ENCODE data around the gene EMP1. TPM values are rescaled to one million over a fixed set of nuclear protein-coding genes. Genes with fewer than 3 reads are reported as not detected.
"Not testable (repeated sequence)": the region's sequence is repeated elsewhere in the genome, so short reads cannot be mapped to it uniquely, and the experiment has no call there.

Gene EMP1
- total and polyA plus RNA-seq, 2 of the 13 experiments (the other 11 are each of a cell fraction or from before 2014, with no cell fraction given) = 0.13 to 0.61 TPM

GRCh38 chr12:13258717-13259119, 62.2 kb downstream of the EMP1 start:
- no TSS peak for BruUV-seq (replicated peaks)
- in situ Hi-C loops (cut with HindIII; ENCODE audit: extremely low pct_ligation_motif_present, low pct_unique_long_range_greater_than_20kb) = no loop called here

GRCh38 chr12:13259625-13260024, 63.1 kb downstream of the EMP1 start:
- H3K4me1 ChIP-seq (ENCODE audit: insufficient read depth, low read length); H3K4me2 ChIP-seq (ENCODE audit: low read depth, low read length); H3K4me3 ChIP-seq (replicated peaks in 1 of 3; ENCODE audit: insufficient read depth in 1 of 3, low read depth in 2 of 3, low read length in 3 of 3); CTCF ChIA-PET (ENCODE audit: low intra/inter-chr PET ratio, low total read pairs); H3K27ac ChIP-seq (ENCODE audit: extremely low read length, insufficient read depth, low read length); DNase-seq (ENCODE audit: low spot score); H2AFZ ChIP-seq (ENCODE audit: low read length); H3K79me2 ChIP-seq (ENCODE audit: insufficient read depth, low read length); H3K9me3 ChIP-seq (ENCODE audit: low read length); BruUV-seq (replicated peaks); in situ Hi-C loops (cut with HindIII; ENCODE audit: extremely low pct_ligation_motif_present, low pct_unique_long_range_greater_than_20kb); H3K36me3 ChIP-seq (replicated peaks in 1 of 2; ENCODE audit: control insufficient read depth in 1 of 2, insufficient read depth in 2 of 2, low read length in 2 of 2); ATAC-seq; POLR2A ChIA-PET; H3K27me3 ChIP-seq (ENCODE audit: control insufficient read depth in 1 of 2, insufficient read depth in 2 of 2, low read length in 2 of 2); H3K9ac ChIP-seq (ENCODE audit: insufficient read depth, low read depth, low read length); H4K20me1 ChIP-seq (ENCODE audit: insufficient read depth, low read length); FAIRE-seq: not testable (repeated sequence)
- WGBS (ENCODE audit: low lambda C conversion rate) = 50% methylated on average over 7 of the region's 7 CpGs
- intact Hi-C loops (cut with micrococcal nuclease; ENCODE audit: unreplicated experiment) = loop anchor here (5.0 kb wide), 1 partner anchor 683 kb away; no protein-coding TSS in a partner anchor

More at GRCh38 chr12:13258717-13259119, 62.2 kb downstream of the EMP1 start:
- no peaks in the 10 kb centered on the region for H3K79me2 ChIP-seq (ENCODE audit: insufficient read depth, low read length)
- no peak for FAIRE-seq
- H3K27me3 ChIP-seq (ENCODE audit: control insufficient read depth in 1 of 2, insufficient read depth in 2 of 2, low read length in 2 of 2) = no peaks in the 10 kb centered on the region; a peak in 1 of 5 replicates
- H2AFZ ChIP-seq (ENCODE audit: low read length) = no peak overlapping the region
- H3K9me3 ChIP-seq (ENCODE audit: low read length) = no peaks in the 10 kb centered on the region
- 0% methylated on average over 2 of the region's 3 CpGs for WGBS (ENCODE audit: low lambda C conversion rate)
- no peaks in the 10 kb centered on the region for H3K36me3 ChIP-seq (replicated peaks in 1 of 2; ENCODE audit: control insufficient read depth in 1 of 2, insufficient read depth in 2 of 2, low read length in 2 of 2)
- TF ChIP-seq ZNF274 (CRISPR knock-in tag; IDR thresholded peaks at IDR 0.05) (no peak), ZBTB20 (CRISPR knock-in tag; IDR thresholded peaks at IDR 0.05; ENCODE audit: borderline replicate concordance, low read depth) (no peak), ZNF782 (CRISPR knock-in tag; IDR thresholded peaks at IDR 0.05; ENCODE audit: borderline replicate concordance) (no peak), EP300 (IDR thresholded peaks at IDR 0.05; ENCODE audit: low read depth in 2 of 2, low read length in 2 of 2) (no peak), EP300 (CRISPR knock-in tag; IDR thresholded peaks at IDR 0.05; ENCODE audit: borderline replicate concordance) (no peak), RBAK (CRISPR knock-in tag; IDR thresholded peaks at IDR 0.05) (no peak), HNRNPL (IDR thresholded peaks at IDR 0.05; ENCODE audit: low read depth, low read length) (no peak), ZNF513 (CRISPR knock-in tag; conservative IDR thresholded peaks at IDR 0.05) (no peak), KAT2B (IDR thresholded peaks at IDR 0.05; ENCODE audit: borderline replicate concordance, low read depth, low read length) (no peak), ZNF879 (CRISPR knock-in tag; IDR thresholded peaks at IDR 0.05) (no peak), SIN3B (IDR thresholded peaks at IDR 0.05; ENCODE audit: low read length) (no peak), NR2F6 (IDR thresholded peaks at IDR 0.05) (no peak), NR2F6 (CRISPR knock-in tag; IDR thresholded peaks at IDR 0.05) (no peak)
- H3K4me2 ChIP-seq (ENCODE audit: low read depth, low read length) = no peak overlapping the region
- H3K27ac ChIP-seq (ENCODE audit: extremely low read length, insufficient read depth, low read length) = no peak overlapping the region
- H3K4me3 ChIP-seq (replicated peaks in 1 of 3; ENCODE audit: insufficient read depth in 1 of 3, low read depth in 2 of 3, low read length in 3 of 3) = no peak overlapping the region
- no peaks in the 10 kb centered on the region for H4K20me1 ChIP-seq (ENCODE audit: insufficient read depth, low read length)
- CTCF ChIA-PET (ENCODE audit: low intra/inter-chr PET ratio, low total read pairs) = no interaction called here
- intact Hi-C loops (cut with micrococcal nuclease; ENCODE audit: unreplicated experiment) = loop anchor here (5.0 kb wide), 1 partner anchor 684 kb away; no protein-coding TSS in a partner anchor
- no peak overlapping the region for H3K9ac ChIP-seq (ENCODE audit: insufficient read depth, low read depth, low read length)
- no peak for ATAC-seq
- no peak for DNase-seq (ENCODE audit: low spot score)
- no peaks in the 10 kb centered on the region; the same call in 1 of the 2 replicates for H3K4me1 ChIP-seq (ENCODE audit: insufficient read depth, low read length)
- POLR2A ChIA-PET = no interaction called here

GRCh38 chr12:13267826-13268225, 71.3 kb downstream of the EMP1 start:
- H3K4me2 ChIP-seq (ENCODE audit: low read depth, low read length); POLR2A ChIA-PET; intact Hi-C loops (cut with micrococcal nuclease; ENCODE audit: unreplicated experiment); CTCF ChIA-PET (ENCODE audit: low intra/inter-chr PET ratio, low total read pairs); H3K79me2 ChIP-seq (ENCODE audit: insufficient read depth, low read length); H3K9ac ChIP-seq (ENCODE audit: insufficient read depth, low read depth, low read length); ATAC-seq; FAIRE-seq; in situ Hi-C loops (cut with HindIII; ENCODE audit: extremely low pct_ligation_motif_present, low pct_unique_long_range_greater_than_20kb); H2AFZ ChIP-seq (ENCODE audit: low read length); DNase-seq (ENCODE audit: low spot score); H3K4me1 ChIP-seq (ENCODE audit: insufficient read depth, low read length); BruUV-seq (replicated peaks); H3K36me3 ChIP-seq (replicated peaks in 1 of 2; ENCODE audit: control insufficient read depth in 1 of 2, insufficient read depth in 2 of 2, low read length in 2 of 2); H3K27me3 ChIP-seq (ENCODE audit: control insufficient read depth in 1 of 2, insufficient read depth in 2 of 2, low read length in 2 of 2); H3K4me3 ChIP-seq (replicated peaks in 1 of 3; ENCODE audit: insufficient read depth in 1 of 3, low read depth in 2 of 3, low read length in 3 of 3); H4K20me1 ChIP-seq (ENCODE audit: insufficient read depth, low read length); H3K9me3 ChIP-seq (ENCODE audit: low read length); H3K27ac ChIP-seq (ENCODE audit: extremely low read length, insufficient read depth, low read length): not testable (repeated sequence)
- WGBS (ENCODE audit: low lambda C conversion rate) = 3% methylated on average over 3 of the region's 3 CpGs

Data from HepG2 (cell line).